GM12878 (cell line): ENCODE results near the gene SEPTIN5. TPM values are rescaled to one million over a fixed set of nuclear protein-coding genes. Genes with fewer than 3 reads are reported as not detected.

ENCODE experiments used
- ATAC-seq: fragments of 200-7000 bp; cut with Tn5 transposase; 3 replicates; pipeline ENCODE4 v1.9.1; 2020; ENCODE audit warnings: mild to moderate bottlenecking, moderate library complexity
- BruUV-seq: library from RNA; stranded (reverse); fragments of 400-500 nt; replicated peaks from 2 replicates; lab custom pipeline; 2021; lab: Mats Ljungman, UMichigan
- CTCF ChIA-PET: fragments of 300-600 bp; sonication (Branson Sonifier 250); formaldehyde crosslinking; extraction: SDS; loops from one replicate; lab custom pipeline; 2021; ENCODE audit warnings: inconsistent platforms; lab: Yijun Ruan, JAX
- POLR2A ChIA-PET: fragments of 350-600 bp; formaldehyde crosslinking; extraction: SDS; loops from one replicate; lab custom pipeline; 2021; ENCODE audit warnings: inconsistent platforms; lab: Charles Lee
- RAD21 ChIA-PET: fragments of 300-600 bp; sonication (Branson Sonifier 250); formaldehyde crosslinking; loops from one replicate; lab custom pipeline; 2023; ENCODE audit warnings: antibody characterized with exemption; ENCODE audit not compliant: unreplicated experiment; lab: Charles Lee
- SMC1A ChIA-PET: fragments of 300-600 bp; sonication (Branson Sonifier 250); formaldehyde crosslinking; loops from one replicate; lab custom pipeline; 2023; ENCODE audit not compliant: unreplicated experiment, uncharacterized antibody; lab: Charles Lee
- DNase-seq: peaks from one replicate; pipeline ENCODE4 v3.0.0-alpha.2; 2011; ENCODE audit warnings: low read depth, low spot score
- FAIRE-seq: peaks from 3 replicates; lab custom pipeline; 2011; peaks lifted over from hg19 to GRCh38; lab: Jason Lieb, UNC
- H2AFZ ChIP-seq: 2 replicates; pipeline ENCODE4 v1.6.0; 2011; ENCODE audit warnings: low read depth, low read length, control low read depth; ENCODE audit not compliant: control insufficient read depth
- H3K27ac ChIP-seq: 2 replicates; pipeline ENCODE4 v1.5.1; 2011; ENCODE audit warnings: control low read depth; ENCODE audit not compliant: control insufficient read depth, insufficient read depth
- H3K27me3 ChIP-seq, 2 experiments: replicated peaks in 1 of 2; 2 replicates each; pipeline versions ENCODE4 v1.6.0 to v1.6.1; 2011; ENCODE audit warnings: low read length in 1 of 2; ENCODE audit not compliant: control insufficient read depth in 2 of 2, insufficient read depth in 2 of 2
- H3K36me3 ChIP-seq, 2 experiments: 2 replicates each; pipeline ENCODE4 v1.5.1; 2011; ENCODE audit warnings: low read length in 1 of 2; ENCODE audit not compliant: control insufficient read depth in 2 of 2, insufficient read depth in 2 of 2
- H3K4me1 ChIP-seq: 2 replicates; pipeline ENCODE4 v1.6.1; 2011; ENCODE audit warnings: mild to moderate bottlenecking, low read length, moderate library complexity, mixed read lengths; ENCODE audit not compliant: control insufficient read depth, insufficient read depth
- H3K4me2 ChIP-seq: 2 replicates; pipeline ENCODE4 v1.6.0; 2011; ENCODE audit warnings: control low read depth; ENCODE audit not compliant: control insufficient read depth, insufficient read depth
- H3K4me3 ChIP-seq: fragments of 200-600 bp; sonication (generic); 2 replicates; pipeline ENCODE4 v1.5.1; 2016
- H3K79me2 ChIP-seq: 2 replicates; pipeline ENCODE4 v1.6.0; 2011; ENCODE audit warnings: low read length; ENCODE audit not compliant: control insufficient read depth, insufficient read depth
- H3K9ac ChIP-seq: 2 replicates; pipeline ENCODE4 v1.8.0; 2011; ENCODE audit warnings: low read length, control low read depth, mixed read lengths; ENCODE audit not compliant: control insufficient read depth, insufficient read depth
- H3K9me3 ChIP-seq: replicated peaks from 3 replicates; pipeline ENCODE4 v1.5.1; 2011; ENCODE audit warnings: mild to moderate bottlenecking, low read length; ENCODE audit not compliant: control insufficient read depth, insufficient read depth
- H4K20me1 ChIP-seq: 2 replicates; pipeline ENCODE4 v1.6.0; 2011; ENCODE audit not compliant: control insufficient read depth, insufficient read depth
- CEBPB ChIP-seq, 2 experiments: fragments of 150-350 bp in 1 of 2; IDR thresholded peaks; 2 replicates each; pipeline ENCODE4 v1.6.1; 2012 to 2014; ENCODE audit warnings: low read depth in 2 of 2, low read length in 2 of 2, borderline replicate concordance in 1 of 2, inconsistent platforms in 1 of 2
- DPF2 ChIP-seq: fragments of 450-650 bp; IDR thresholded peaks from 2 replicates; pipeline ENCODE4 v1.6.1; 2017; ENCODE audit warnings: mild to moderate bottlenecking
- IRF5 ChIP-seq: fragments of 450-650 bp; IDR thresholded peaks from 2 replicates; pipeline ENCODE4 v1.6.1; 2017; ENCODE audit warnings: borderline replicate concordance
- NR2C1 ChIP-seq: fragments of 450-650 bp; IDR thresholded peaks from 2 replicates; pipeline ENCODE4 v1.6.1; 2017; ENCODE audit warnings: antibody characterized with exemption, mild to moderate bottlenecking, moderate library complexity
- POLR2AphosphoS2 ChIP-seq: IDR thresholded peaks from 2 replicates; pipeline ENCODE4 v1.6.1; 2011; ENCODE audit warnings: low read depth, mild to moderate bottlenecking, low read length, improper control_type of control experiment, moderate library complexity
- PRDM15 ChIP-seq: fragments of 450-650 bp; formaldehyde crosslinking; IDR thresholded peaks from 2 replicates; pipeline ENCODE4 v1.4.0; 2020; ENCODE audit warnings: mild to moderate bottlenecking, moderate library complexity
- SMAD1 ChIP-seq: fragments of 450-650 bp; IDR thresholded peaks from 2 replicates; pipeline ENCODE4 v1.6.1; 2018; ENCODE audit warnings: mild to moderate bottlenecking, low read depth; ENCODE audit not compliant: partially characterized antibody
- YBX1 ChIP-seq: fragments of 450-650 bp; IDR thresholded peaks from 2 replicates; pipeline ENCODE4 v1.6.1; 2016; ENCODE audit warnings: antibody characterized with exemption
- WGBS: methylation state at CpG from one replicate; pipeline ENCODE4 v1.1.6; 2016; ENCODE audit warnings: low lambda C conversion rate; ENCODE audit not compliant: insufficient replicate concordance, insufficient coverage; ENCODE audit errors: missing lambda C conversion rate; 5-methylcytosine and 5-hydroxymethylcytosine counted together
- in situ Hi-C: fragments of 300-500 bp; cut with MboI; formaldehyde crosslinking; loops from 9 replicates; pipeline ENCODE4 v1.14.3; 2018; ENCODE audit warnings: mixed read lengths
- intact Hi-C: fragments of 100-400 bp; cut with micrococcal nuclease; formaldehyde crosslinking; loops from one replicate; pipeline ENCODE4 v1.14.2; 2022; ENCODE audit not compliant: unreplicated experiment
- polyA plus RNA-seq, 11 experiments: library from polyadenylated mRNA; depleted of rRNA in 4 of 11; unstranded in 6 of 11; stranded (reverse) in 5 of 11; fragments of >200 nt; fragmentation: Nextera tagmentation in 4 of 11; fragmentation: Illumina TruSeq in 1 of 11; extraction: Ambion mirVana in 4 of 11; extraction: Trizol in 1 of 11; gene quantifications; 1 replicate in 1 of 11; 2 replicates in 10 of 11; pipeline versions ENCODE4 v1.2.1 to v1.2.3, GENCODE V29; 2011 to 2016; ENCODE audit warnings: inconsistent platforms in 2 of 11, missing spikeins in 2 of 11, low read depth in 1 of 11
- total RNA-seq, 4 experiments: library from RNA; depleted of rRNA in 3 of 4; stranded (reverse); fragments of >200 nt in 3 of 4; fragmentation: Illumina TruSeq in 1 of 4; extraction: Trizol in 1 of 4; gene quantifications; 2 replicates each; pipeline versions ENCODE4 v1.2.1 to v1.2.3, GENCODE V29; 2013 to 2021
- TF ChIP-seq, protein P1 (sequence below): fragments of 450-650 bp; IDR thresholded peaks from 2 replicates; pipeline ENCODE4 v1.6.1; 2017; ENCODE audit warnings: low read depth, mild to moderate bottlenecking, moderate library complexity
- TF ChIP-seq, protein P2 (sequence below): IDR thresholded peaks from 2 replicates; pipeline ENCODE4 v1.6.1; 2011; ENCODE audit warnings: low read depth, mild to moderate bottlenecking, low read length, moderate library complexity, borderline replicate concordance; ENCODE audit errors: extremely low read depth
- TF ChIP-seq, protein P3 (sequence below): fragments of 450-650 bp; IDR thresholded peaks from 2 replicates; pipeline ENCODE4 v1.6.1; 2017; ENCODE audit warnings: mild to moderate bottlenecking

Gene SEPTIN5
- total and polyA plus RNA-seq, 10 of the 15 experiments (the other 5 are each of a cell fraction or from before 2014, with no cell fraction given) = 0.13 to 1.1 (median 0.34) TPM; not detected in 5

DNA sequence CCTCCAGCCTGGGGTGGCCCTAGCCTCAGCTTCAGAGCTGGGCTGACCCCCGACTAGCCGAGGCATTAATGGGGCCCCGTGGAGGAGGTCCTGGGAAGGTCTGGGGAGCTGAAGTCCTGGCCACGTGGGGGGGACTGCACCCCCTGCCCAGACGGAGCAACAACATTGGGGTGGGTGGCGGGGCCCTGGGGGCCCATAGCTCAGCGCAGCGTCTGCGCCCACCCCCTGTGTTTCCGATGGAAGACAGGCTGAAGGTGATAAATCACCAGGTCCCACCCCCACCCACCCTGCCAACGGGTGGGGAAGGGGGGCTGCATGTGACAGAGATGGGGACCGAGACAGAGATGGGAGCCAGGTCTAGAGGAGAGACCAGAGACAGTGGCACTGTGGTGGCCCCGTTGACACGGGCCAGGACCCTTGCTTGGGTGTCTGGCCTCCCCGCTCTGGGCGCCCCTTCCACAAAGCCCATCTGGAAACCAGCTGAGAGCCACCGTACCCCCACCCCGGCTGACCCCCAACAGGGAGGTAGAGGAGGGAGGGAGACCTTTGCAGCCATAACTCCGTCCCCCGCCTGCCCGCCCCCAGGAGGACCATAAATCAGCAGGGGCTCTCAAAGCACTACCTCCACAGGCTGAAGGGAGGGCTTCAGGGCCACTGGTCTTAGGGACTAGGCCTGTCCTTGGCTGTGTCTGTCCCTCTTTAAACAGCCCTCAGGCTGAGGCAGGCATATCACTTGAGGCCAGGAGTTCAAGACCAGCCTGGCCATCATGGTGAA lies 17.2 kb downstream of the SEPTIN5 start:
- no peak overlapping the region for H3K9ac ChIP-seq
- no peak overlapping the region for H3K27ac ChIP-seq
- no peak overlapping the region for H3K4me3 ChIP-seq
- ChIA-PET POLR2A (no interaction called here), SMC1A (interaction anchor here (1.5 to 2.6 kb wide), 4 partner anchors 42 to 216 kb away, joined by 5 to 28 read pairs (median 6); no protein-coding TSS in a partner anchor), CTCF (interaction anchor here (0.7 to 5.7 kb wide), 17 partner anchors 10 to 385 kb away, joined by 3 to 94 read pairs (median 4); partner anchors contain the start of genes COMT, TRMT2A and TXNRD2), RAD21 (interaction anchor here (1.8 to 3.2 kb wide), 6 partner anchors 25 to 222 kb away, joined by 5 to 70 read pairs (median 8); no protein-coding TSS in a partner anchor)
- no peaks in the 10 kb centered on the region; the same call in 1 of the 2 replicates for H4K20me1 ChIP-seq
- H3K36me3 ChIP-seq = no peaks in the 10 kb centered on the region
- no peaks in the 10 kb centered on the region for H3K27me3 ChIP-seq
- no peak overlapping the region for H3K4me2 ChIP-seq
- intact Hi-C loops (no loop called here), in situ Hi-C loops (loop anchor here (5.0 kb wide), 1 partner anchor 186 kb away; no protein-coding TSS in a partner anchor)
- no peaks in the 10 kb centered on the region for H3K79me2 ChIP-seq
- H3K9me3 ChIP-seq = no peaks in the 10 kb centered on the region
- ATAC-seq = no peak
- H2AFZ ChIP-seq = no peak overlapping the region
- FAIRE-seq = no peak
- DNase-seq = no peak
- BruUV-seq = no TSS peak
- 61% methylated on average over 17 of the region's 21 CpGs for WGBS
- H3K4me1 ChIP-seq = no peaks in the 10 kb centered on the region
- no peak for TF ChIP-seq CEBPB (IDR thresholded peaks at IDR 0.05; ENCODE audit: borderline replicate concordance in 1 of 2, low read depth in 2 of 2, low read length in 2 of 2)
- TF ChIP-seq YBX1 = no peak
- TF ChIP-seq PRDM15 = no peak
- TF ChIP-seq, protein P1, sequence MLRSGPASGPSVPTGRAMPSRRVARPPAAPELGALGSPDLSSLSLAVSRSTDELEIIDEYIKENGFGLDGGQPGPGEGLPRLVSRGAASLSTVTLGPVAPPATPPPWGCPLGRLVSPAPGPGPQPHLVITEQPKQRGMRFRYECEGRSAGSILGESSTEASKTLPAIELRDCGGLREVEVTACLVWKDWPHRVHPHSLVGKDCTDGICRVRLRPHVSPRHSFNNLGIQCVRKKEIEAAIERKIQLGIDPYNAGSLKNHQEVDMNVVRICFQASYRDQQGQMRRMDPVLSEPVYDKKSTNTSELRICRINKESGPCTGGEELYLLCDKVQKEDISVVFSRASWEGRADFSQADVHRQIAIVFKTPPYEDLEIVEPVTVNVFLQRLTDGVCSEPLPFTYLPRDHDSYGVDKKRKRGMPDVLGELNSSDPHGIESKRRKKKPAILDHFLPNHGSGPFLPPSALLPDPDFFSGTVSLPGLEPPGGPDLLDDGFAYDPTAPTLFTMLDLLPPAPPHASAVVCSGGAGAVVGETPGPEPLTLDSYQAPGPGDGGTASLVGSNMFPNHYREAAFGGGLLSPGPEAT = no peak
- TF ChIP-seq, protein P2, sequence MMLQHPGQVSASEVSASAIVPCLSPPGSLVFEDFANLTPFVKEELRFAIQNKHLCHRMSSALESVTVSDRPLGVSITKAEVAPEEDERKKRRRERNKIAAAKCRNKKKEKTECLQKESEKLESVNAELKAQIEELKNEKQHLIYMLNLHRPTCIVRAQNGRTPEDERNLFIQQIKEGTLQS = no peak
- TF ChIP-seq DPF2 = no peak
- TF ChIP-seq, protein P3, sequence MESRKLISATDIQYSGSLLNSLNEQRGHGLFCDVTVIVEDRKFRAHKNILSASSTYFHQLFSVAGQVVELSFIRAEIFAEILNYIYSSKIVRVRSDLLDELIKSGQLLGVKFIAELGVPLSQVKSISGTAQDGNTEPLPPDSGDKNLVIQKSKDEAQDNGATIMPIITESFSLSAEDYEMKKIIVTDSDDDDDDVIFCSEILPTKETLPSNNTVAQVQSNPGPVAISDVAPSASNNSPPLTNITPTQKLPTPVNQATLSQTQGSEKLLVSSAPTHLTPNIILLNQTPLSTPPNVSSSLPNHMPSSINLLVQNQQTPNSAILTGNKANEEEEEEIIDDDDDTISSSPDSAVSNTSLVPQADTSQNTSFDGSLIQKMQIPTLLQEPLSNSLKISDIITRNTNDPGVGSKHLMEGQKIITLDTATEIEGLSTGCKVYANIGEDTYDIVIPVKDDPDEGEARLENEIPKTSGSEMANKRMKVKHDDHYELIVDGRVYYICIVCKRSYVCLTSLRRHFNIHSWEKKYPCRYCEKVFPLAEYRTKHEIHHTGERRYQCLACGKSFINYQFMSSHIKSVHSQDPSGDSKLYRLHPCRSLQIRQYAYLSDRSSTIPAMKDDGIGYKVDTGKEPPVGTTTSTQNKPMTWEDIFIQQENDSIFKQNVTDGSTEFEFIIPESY = no peak
- no peak for TF ChIP-seq POLR2AphosphoS2
- no peak for TF ChIP-seq NR2C1
- TF ChIP-seq IRF5 = no peak
- TF ChIP-seq SMAD1 = no peak
